Glomerular visceral epithelial cell (primary cell): Measurements from ENCODE around the gene OR51I1.
A peak's percentile ranks its signal among the peaks of the same experiment; 100 is the strongest.

Experiments used
- DNase-seq: peaks from one replicate; pipeline ENCODE4 v3.0.0-alpha.2; 2016; ENCODE audit errors: extremely low spot score

OR51I1 gene, protein sequence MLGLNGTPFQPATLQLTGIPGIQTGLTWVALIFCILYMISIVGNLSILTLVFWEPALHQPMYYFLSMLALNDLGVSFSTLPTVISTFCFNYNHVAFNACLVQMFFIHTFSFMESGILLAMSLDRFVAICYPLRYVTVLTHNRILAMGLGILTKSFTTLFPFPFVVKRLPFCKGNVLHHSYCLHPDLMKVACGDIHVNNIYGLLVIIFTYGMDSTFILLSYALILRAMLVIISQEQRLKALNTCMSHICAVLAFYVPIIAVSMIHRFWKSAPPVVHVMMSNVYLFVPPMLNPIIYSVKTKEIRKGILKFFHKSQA

DNA sequence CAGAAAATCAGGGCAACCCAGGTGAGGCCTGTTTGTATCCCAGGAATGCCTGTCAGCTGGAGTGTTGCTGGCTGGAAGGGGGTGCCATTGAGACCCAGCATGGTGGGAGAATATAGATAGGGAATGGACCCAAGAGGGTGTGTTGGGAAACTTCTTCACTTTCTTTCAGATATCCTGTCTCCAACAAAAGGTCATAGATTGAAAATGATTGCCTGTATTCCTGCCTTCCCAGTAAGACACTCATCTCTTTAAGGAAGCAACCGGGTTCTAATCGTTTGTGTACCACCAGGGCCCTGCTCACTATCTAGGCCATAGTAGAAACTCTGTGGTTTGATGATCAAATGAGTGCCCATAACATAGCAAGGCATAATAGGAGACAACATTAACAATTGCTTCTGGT, at the start of gene OR51I1:
OR51I1 (minus strand) TSS at position 101 of the 400 bp plus-strand sequence; CDS start at position 101, 0 bp downstream.
- no peak for DNase-seq

DNA sequence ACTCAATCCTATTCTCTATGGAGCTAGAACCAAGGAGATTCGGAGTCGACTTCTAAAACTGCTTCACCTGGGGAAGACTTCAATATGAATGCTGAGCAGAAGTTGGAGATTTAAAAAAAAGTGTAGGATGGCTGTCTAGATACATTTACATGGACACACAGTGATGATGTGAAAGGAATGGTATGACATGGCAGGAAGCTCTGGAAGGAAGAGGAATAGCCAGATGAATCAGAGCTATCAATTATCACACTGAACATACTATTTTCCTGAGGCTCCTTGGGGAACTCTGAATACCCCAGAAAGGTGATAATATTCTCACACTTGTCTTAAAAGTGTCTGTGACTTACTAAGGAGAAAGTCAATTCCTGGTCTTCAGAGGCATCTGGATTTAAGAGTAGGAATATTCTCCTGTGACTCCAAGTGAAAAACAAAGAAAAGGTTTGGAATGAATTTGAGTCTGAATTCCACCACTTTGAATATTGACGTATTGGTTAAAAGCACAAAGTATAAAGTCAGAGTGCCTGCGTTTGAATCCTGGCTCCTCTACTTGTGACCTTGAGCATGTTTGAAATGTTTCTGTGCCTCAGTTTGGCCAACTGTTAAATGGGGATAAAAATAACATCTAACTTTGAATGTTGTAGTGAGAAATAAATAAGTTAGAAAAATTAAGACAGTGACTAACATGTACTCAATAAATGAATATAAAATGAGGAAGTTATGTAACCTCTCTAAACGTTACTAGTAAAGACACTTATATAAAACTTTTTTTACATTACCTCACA, 48.5 kb upstream of the OR51I1 start:
- DNase-seq: no peak

DNA sequence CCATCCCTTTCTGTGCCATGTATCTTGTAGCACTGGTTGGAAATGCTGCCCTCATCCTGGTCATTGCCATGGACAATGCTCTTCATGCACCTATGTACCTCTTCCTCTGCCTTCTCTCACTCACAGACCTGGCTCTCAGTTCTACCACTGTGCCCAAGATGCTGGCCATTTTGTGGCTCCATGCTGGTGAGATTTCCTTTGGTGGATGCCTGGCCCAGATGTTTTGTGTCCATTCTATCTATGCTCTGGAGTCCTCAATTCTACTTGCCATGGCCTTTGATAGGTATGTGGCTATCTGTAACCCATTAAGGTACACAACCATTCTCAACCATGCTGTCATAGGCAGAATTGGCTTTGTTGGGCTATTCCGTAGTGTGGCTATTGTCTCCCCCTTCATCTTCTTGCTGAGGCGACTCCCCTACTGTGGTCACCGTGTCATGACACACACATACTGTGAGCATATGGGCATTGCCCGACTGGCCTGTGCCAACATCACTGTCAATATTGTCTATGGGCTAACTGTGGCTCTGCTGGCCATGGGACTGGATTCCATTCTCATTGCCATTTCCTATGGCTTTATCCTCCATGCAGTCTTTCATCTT, 47.6 kb upstream of the OR51I1 start:
- no peak for DNase-seq

DNA sequence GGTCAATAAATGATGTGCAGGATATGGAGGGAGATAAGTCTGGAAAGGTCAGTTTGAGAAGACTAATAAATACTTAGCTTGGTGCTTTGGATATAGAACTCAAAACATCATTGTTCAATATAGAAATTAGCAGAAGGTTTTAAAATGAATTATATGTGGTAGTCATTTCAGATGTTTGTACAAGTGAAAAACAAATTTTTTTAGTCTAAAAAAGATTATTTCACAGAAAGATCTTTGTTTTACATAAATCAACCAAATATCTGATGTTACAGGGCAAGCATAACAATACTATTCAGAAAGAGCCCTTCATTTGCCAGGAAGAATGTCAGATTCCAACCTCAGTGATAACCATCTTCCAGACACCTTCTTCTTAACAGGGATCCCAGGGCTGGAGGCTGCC, 47.1 kb upstream of the OR51I1 start, which contains the start of gene OR52D1:
OR52D1 (plus strand) TSS at position 301 of the 400 bp plus-strand sequence; CDS start at position 323, 22 bp downstream.
- no peak for DNase-seq

DNA sequence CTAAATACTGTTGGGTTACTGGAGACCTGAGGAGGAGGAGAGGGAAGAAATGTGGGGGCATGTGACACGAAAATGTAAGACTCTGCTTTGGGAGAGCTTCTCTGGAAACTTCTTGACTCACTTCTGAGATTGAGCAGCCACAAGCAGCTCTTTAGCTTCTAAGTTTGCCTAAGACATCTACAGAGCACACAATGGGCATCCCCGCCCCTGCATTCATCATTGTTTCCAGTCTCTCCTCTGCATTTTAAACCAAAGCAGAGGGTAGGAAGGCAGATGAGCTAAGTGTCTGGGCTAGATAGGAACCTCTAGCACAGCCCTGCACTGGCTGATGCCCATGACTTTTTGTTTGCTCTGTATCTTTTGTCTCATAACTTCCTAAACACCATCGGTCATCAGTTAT, 45.1 kb upstream of the OR51I1 start:
- DNase-seq: no peak

DNA sequence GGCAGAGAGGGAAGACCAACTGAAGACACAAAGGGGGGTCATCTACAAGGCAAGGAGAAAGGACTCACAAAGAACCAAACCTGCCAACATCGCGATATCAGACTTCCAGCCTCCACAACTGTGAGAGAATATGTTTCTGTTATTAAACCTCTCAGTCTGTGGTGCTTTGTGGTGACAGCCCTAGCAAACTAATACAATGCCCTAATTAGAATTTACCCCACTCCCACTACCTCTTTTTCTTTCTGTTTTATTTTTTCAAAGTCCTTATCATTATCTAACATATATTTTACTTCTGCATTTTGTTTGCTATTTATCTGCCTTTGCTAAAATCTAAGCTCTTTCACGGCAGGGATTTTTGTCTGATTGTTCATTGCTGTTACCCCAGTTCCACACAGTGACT, 44.7 kb upstream of the OR51I1 start:
- no peak for DNase-seq

DNA sequence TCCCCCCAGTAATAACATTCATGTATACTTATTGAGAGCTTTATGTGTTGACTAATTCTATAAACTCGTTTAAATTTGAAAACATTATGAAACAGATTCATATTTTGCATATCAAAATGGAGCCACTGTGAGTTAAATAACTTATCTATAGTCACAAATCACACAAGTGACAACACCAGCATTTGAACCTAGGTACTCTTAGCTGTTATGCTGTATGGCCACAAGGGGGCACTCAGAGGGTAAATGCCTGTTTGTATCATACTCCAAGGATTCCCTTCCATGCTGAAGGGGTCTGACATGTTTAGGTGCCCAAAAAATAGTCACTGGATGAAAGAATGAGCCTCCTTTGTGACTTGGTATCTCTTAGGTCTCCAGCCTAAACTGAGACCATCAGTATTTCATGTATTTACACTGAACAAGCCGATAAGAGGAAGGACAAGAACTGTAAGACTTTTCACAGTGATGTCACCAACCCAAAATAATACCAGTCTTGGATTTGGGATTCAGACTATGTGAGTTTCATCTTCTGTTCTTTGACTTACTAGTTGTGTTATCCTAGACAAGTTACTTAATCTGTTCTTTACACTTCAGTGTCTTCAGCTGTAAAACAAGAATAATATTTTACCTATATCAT, 35.0 kb upstream of the OR51I1 start:
- DNase-seq: peak; percentile 44

DNA sequence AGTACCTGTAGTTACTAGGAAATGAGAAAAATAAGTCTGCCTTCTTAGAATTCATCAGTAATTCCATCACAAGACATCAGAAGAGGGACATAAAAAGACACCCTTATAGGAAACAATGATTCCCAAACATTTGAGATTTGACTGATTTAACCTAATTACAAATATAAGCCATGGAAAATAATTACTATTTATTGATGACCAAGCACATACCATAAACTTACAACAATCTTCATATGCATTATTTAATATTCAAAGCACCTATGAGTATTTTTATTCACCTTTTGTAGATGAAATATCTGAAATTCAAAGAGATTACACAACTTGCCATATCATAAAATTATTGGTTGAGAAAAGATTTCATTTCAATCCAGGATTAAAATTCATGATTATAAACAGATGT, 32.6 kb upstream of the OR51I1 start:
- DNase-seq: no peak

DNA sequence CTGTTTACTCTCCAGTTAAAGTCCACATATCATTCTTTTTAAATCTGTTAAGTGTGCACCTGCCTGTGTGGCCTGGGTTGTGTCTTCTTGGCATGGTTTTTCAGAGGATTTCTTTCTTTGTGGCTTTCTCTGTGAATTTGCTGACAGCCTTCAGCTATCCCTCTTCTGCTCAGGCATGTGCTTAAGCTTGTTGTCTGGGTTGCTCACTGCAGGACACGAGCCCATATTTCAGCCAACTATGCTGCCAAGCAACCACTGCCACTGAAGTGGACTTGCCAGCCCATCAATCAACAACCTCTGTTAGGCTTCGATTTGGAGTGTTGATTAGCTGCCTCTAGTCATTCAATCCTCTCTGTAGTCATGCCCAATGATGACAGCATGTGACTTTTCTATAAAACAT, 26.2 kb upstream of the OR51I1 start:
- DNase-seq: no peak

DNA sequence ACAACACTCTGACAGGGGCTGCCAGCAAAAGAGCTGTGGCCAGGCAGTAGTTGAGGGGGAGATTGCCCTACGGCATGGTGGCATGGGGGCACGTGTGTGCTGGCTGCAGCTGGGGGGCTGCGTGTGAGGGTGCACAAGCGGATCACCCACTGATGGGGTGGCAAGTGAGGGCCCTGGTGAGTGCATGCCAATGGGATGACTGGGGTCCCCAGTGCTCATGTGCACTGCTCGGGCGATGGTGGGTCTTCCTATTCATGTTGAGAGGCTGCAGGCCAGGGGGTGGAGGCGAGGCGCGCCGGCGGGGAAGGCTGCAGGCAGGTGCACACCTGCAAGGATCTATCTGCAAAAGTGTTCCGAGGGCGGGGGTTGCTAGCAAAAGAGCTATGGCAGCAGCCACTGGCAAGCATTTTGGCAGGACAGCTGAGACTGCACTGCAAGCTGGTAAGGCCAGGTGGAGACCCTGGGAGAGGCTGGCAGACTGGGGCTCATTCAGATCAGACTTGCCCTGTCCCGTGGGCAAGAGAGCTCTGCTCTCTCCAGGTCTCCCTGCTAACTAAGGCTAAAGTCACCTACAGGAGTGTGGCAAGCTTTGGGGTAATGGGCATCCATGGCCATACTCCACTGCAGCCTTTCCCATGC, 19.8 kb upstream of the OR51I1 start:
- DNase-seq: no peak

DNA sequence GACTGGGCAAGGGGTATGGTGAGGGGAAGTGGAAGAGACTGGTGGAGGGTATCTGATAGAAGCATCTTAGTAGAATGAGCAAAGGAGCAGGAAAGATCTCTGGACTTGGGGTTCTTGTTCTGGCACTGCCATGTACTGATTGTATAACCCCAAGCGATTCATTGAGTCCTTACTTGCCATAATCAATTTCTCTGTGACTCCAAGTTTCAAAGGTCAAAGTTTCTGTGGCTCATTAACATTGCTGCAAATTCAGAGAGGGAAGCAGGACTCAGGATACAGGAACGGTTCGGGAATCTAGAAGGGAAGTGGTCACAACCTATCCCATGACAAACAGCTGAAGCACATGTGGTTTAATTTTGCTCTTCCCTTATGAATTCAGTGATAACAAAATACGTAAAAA, 8.1 kb upstream of the OR51I1 start:
- no peak for DNase-seq

DNA sequence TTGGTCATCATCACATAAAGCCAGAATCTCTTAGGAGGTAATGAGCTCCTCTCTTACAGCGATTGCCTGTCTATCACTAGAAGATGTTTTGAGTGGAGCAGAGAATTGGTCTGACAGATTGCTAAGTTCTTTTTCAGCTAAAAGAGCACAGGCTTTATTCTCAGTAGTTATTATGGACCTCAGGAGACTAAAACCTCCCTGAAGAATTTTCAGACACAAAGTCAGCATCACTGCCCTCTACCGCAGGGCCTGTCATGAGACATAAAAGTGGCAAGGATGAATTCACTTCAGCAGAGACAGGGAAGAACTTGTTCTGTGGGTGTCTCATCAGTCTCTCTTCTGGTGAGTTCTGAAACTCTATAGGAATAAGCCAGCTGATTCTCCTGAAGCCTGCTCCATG, 7.7 kb upstream of the OR51I1 start, which contains the start of gene OR51I2:
OR51I2 (plus strand) TSS at position 301 of the 400 bp plus-strand sequence. CDS start 4,166 bp downstream, outside the sequence.
- DNase-seq: no peak

DNA sequence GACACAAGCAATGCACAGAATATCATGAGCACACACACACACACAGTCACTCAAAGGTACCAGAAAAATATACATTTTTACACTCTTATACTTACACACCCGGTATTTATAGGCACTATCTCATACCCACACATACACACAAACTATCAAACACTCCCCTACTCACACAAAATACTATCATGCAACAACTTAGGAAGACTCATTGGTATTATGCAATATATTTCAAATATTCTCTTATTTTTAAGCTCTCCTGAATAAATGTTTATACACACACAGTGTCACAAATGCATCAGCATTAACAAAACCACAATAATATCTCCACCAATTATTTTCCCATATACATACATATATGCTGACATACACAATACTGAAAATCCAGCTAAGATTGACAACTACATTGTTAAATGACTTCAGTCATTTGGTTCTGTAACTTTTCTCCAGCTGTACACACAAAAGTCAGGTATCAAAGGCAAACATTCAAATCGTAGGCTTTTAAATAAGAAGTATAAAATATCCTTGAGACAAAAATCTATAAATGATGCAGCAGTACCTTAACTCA, 2.6 kb upstream of the OR51I1 start:
- no peak for DNase-seq

DNA sequence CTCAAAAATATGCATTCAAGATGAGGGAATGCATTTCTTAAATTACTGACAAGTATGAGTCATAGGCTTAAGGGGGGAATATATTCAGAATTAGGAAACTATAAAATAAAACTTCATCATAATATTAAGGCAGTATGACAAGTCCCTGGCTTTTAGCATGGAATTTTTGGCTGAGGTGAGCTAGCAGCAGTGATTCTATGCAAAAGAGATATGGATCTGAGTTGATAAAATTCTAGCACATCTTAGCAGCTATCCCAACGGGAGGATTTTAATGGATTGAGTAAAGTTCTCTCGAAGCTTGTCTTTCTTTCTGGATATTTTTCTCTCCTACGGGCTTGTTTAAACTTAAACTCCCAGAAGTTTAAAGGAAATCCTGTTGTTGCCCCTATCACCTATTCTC, 18.2 kb downstream of the OR51I1 start:
- no peak for DNase-seq

DNA sequence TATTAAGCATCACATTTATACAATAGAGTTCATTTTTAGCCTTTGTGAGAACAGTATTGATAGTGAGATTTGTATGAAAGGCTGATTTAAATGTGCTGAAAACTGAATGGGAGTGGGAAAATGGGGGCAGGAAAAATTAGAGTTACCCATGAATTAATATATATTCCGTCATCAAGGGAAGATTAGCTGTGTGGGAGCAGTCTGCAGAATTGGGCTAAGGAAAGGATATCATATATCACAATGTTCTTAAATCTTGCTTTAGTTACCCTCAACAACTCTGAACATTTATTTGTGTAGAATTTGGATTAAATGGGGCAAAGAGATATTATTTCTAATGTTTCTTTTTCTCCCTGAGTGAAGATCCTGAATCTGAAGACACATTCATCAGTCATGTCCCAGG, 19.5 kb downstream of the OR51I1 start, which contains the start of gene OR51Q1:
OR51Q1 (plus strand) TSS at position 301 of the 400 bp plus-strand sequence; CDS start at position 391, 90 bp downstream.
- no peak for DNase-seq

DNA sequence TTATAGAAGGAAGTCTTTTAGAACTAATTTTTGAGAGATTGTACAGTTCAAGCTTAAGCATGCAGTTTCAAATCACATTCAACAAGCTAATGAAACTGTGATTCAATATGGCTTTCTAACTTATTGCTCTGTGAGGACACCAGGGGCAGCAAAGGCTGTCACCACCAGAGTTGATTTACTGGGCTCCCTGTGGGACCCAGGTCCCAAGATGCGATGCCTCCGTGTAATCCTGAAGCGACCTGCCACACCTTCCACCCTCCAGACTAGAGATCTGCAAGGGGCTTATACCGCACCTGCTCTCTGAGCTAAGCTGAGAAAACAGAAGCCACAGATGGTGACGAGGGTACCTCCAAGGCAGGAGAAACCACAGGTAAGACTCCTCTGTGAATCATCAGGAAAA, 20.3 kb downstream of the OR51I1 start:
- DNase-seq: no peak

DNA sequence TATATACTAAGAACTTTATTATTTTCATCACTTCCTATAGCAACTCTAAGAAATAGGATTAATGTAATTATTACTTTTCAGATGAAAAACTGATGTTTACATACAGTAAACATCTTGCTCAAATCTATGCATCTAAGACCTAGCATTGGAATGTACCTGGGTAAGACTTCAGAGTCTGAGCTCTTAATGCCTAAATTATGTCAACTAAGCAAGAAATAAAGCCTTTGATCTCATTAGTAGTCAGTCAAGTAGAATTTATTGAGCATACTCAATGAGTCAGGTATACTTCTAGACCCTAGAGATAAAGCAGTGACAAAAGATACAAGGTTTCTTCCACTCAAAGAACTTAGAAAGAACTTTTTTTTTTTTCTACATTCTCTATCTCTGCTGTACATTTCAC, 36.1 kb downstream of the OR51I1 start:
- no peak for DNase-seq

DNA sequence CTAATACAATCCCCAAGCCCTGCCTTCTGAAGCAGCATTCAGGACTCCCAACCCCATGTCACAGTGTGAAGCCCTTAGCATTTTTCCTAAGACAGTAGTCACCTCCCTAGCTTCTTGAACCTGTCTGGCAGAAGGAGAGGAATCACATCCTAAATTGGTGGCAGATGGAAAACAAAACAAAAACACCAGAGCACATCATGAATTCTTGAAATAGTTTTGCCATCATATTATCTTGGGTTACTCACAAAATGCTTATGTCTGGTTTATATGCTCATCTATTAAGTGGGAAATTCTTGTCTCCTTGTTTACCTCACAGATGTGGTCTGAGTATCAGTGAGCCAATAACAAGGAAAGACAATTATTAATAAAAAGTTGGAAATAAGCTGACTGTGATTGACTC, 42.4 kb downstream of the OR51I1 start:
- no peak for DNase-seq

DNA sequence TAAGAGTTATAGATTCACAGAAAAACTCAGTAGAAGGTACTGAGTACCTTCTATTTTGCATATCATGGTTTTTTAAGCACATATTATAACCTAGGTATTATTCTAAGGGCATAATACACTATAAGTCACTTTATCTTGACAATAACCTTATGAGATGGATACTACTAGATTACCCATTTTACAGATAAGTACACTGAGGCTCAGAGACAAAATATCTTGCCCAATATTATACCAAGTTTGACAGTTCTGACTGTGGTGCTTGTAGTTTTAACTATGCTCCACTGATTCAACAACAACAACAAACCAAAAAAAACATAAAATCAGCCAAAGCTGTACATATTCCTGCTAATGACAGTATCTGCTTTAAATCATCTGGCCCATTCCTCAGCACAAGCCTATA, 47.2 kb downstream of the OR51I1 start:
- DNase-seq: no peak
